GM13976 (cell line): ENCODE results near the gene RAD23A.
A peak's percentile ranks its signal among the peaks of the same experiment; 100 is the strongest.

Experiments
- DNase-seq: peaks from one replicate; pipeline ENCODE4 v3.0.0; 2012; ENCODE audit warnings: low spot score
- in situ Hi-C: fragments of 300-500 bp; cut with MboI; formaldehyde crosslinking; loops from one replicate; pipeline ENCODE4 v1.12.0; 2022; ENCODE audit warnings: low sequenced_read_pairs, mixed read lengths, inconsistent platforms; ENCODE audit not compliant: unreplicated experiment
- TF ChIP-seq, protein P1 (sequence below): IDR thresholded peaks from 2 replicates; pipeline ENCODE4 v1.5.1; 2012; ENCODE audit warnings: borderline replicate concordance, mild to moderate bottlenecking; ENCODE audit not compliant: insufficient read depth; ENCODE audit errors: extremely low read depth, missing control alignments, control extremely low read depth

The RAD23A gene

DNA sequence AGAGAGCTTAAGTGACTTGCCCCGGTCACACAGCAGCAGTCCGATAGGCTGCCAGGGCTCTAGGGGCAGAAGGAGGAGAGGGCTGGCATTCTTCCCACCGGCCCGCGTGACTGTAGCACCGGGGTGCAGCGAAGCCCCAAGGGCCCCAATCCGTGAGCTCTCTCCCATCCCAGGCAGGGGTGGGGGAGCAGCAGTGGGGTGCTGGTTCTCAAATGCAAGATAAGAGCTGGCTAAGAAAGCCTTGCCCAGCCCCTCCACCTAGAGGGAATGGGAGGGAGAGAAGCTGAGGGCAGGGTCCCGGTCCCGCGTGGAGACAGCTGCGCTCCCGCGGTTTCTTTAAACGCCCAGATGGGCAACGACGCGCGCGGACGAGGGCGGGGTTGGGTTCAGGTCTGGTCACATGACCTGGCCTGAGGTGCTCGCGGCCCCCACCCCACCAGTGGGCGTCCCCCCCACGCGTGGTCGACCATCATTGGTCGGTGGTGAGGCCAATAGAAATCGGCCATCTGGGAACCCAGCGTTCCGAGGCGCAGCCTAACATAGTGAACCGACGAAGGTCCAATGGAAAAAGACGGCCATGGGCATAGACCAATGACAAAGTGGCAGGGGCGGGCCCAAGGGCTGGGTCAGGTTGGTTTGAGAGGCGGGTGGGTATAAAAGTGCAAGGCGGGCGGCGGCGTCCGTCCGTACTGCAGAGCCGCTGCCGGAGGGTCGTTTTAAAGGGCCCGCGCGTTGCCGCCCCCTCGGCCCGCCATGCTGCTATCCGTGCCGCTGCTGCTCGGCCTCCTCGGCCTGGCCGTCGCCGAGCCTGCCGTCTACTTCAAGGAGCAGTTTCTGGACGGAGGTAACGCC is 7.5 kb upstream of the RAD23A start, which contains the start of gene CALR:
CALR (plus strand) TSS at position 683 of the 852 bp plus-strand sequence; CDS start at position 754, 71 bp downstream.
- in situ Hi-C loops, result no loop called here
- TF ChIP-seq, protein P1, sequence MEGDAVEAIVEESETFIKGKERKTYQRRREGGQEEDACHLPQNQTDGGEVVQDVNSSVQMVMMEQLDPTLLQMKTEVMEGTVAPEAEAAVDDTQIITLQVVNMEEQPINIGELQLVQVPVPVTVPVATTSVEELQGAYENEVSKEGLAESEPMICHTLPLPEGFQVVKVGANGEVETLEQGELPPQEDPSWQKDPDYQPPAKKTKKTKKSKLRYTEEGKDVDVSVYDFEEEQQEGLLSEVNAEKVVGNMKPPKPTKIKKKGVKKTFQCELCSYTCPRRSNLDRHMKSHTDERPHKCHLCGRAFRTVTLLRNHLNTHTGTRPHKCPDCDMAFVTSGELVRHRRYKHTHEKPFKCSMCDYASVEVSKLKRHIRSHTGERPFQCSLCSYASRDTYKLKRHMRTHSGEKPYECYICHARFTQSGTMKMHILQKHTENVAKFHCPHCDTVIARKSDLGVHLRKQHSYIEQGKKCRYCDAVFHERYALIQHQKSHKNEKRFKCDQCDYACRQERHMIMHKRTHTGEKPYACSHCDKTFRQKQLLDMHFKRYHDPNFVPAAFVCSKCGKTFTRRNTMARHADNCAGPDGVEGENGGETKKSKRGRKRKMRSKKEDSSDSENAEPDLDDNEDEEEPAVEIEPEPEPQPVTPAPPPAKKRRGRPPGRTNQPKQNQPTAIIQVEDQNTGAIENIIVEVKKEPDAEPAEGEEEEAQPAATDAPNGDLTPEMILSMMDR, result no peak
- DNase-seq, result peak; percentile 97

DNA sequence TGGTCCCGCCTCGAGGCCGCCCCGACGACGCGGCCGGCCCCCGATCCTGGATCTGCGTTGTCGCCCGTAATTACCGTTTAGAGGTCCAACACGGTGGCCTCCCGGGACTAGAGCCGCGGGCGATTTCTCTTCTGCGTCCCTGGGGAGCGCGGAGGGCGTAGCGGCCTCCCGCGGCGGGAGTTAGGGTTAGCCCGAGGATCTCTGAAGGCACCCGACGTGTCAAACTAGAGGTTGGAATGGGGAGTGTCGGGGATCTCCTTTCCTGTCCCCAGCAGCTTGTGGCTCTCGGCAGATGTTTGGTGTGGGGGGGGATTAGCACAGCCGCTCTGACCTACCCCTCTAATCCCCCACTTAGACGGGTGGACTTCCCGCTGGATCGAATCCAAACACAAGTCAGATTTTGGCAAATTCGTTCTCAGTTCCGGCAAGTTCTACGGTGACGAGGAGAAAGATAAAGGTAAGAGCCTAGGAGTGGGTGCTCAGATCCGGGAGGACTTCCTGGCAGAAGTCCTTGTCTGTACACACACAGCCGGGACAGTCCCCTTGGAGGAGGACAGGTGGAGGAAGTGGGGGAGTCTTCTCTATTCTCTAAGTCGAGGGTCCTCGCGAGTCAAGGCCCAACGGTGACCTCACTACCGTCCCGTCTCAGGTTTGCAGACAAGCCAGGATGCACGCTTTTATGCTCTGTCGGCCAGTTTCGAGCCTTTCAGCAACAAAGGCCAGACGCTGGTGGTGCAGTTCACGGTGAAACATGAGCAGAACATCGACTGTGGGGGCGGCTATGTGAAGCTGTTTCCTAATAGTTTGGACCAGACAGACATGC is 6.7 kb upstream of the RAD23A start:
- in situ Hi-C loops, result no loop called here
- no peak for DNase-seq
- TF ChIP-seq, protein P1, result peak; percentile 18

DNA sequence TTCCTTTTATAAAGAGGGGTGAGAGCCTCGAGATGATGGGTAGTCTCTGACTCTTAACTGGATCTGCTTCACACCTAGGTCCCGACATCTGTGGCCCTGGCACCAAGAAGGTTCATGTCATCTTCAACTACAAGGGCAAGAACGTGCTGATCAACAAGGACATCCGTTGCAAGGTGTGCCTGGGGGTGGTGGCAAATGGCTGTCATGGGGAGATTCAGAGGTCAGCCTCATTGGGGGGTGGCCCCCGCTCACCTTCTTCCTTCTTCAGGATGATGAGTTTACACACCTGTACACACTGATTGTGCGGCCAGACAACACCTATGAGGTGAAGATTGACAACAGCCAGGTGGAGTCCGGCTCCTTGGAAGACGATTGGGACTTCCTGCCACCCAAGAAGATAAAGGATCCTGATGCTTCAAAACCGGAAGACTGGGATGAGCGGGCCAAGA is 5.7 kb upstream of the RAD23A start:
- in situ Hi-C loops, result no loop called here
- TF ChIP-seq, protein P1, result no peak
- DNase-seq, result no peak

DNA sequence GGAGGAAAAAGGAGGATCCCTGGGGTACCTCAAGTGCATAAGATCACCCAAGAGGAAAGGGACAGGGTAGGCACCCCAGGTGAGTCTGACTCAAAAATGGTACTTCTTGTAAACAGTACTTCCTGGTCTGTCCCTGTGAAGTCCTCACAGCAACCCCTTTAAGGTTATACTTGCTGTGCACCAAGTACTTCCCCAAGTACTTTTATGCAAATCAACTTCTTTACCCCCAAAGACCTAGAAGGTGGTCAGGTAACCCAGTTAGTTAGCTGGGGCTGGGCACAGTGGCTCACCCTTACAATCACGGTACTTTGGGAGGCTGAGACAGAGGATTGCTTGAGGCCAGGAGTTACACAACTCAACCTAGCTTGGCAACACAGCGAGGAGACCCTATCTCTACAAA is 4.8 kb upstream of the RAD23A start:
- TF ChIP-seq, protein P1, result no peak
- no peak for DNase-seq
- in situ Hi-C loops, result no loop called here

DNA sequence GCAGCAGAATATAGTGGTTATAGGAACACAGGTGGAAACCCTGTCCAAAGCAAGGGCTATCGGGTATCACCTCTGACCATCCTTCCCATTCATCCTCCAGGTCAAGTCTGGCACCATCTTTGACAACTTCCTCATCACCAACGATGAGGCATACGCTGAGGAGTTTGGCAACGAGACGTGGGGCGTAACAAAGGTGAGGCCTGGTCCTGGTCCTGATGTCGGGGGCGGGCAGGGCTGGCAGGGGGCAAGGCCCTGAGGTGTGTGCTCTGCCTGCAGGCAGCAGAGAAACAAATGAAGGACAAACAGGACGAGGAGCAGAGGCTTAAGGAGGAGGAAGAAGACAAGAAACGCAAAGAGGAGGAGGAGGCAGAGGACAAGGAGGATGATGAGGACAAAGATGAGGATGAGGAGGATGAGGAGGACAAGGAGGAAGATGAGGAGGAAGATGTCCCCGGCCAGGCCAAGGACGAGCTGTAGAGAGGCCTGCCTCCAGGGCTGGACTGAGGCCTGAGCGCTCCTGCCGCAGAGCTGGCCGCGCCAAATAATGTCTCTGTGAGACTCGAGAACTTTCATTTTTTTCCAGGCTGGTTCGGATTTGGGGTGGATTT is 2.1 kb upstream of the RAD23A start:
- DNase-seq, result no peak
- in situ Hi-C loops, result no loop called here
- TF ChIP-seq, protein P1, result no peak

DNA sequence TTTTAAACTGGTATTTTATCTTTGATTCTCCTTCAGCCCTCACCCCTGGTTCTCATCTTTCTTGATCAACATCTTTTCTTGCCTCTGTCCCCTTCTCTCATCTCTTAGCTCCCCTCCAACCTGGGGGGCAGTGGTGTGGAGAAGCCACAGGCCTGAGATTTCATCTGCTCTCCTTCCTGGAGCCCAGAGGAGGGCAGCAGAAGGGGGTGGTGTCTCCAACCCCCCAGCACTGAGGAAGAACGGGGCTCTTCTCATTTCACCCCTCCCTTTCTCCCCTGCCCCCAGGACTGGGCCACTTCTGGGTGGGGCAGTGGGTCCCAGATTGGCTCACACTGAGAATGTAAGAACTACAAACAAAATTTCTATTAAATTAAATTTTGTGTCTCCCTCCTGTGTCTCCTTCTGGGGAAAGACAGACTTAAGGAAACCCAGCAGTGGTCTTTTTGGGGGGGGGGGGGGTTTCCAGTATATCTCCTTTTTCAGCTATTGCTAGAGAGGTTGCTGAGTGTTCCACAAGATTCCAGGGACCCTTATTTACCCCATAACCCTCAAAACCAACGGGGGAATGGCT is 1.5 kb upstream of the RAD23A start:
- TF ChIP-seq, protein P1, result no peak
- in situ Hi-C loops, result no loop called here
- DNase-seq, result no peak
